Measurements from ENCODE around the gene VGLL4. TPM values are rescaled to one million over a fixed set of nuclear protein-coding genes. Genes with fewer than 3 reads are reported as not detected.
A peak's percentile ranks its signal among the peaks of the same experiment; 100 is the strongest.

Gene VGLL4
- total RNA-seq, 4 donors from 2014 or later: 66.8 to 86.5 (median 75.9) TPM

DNA sequence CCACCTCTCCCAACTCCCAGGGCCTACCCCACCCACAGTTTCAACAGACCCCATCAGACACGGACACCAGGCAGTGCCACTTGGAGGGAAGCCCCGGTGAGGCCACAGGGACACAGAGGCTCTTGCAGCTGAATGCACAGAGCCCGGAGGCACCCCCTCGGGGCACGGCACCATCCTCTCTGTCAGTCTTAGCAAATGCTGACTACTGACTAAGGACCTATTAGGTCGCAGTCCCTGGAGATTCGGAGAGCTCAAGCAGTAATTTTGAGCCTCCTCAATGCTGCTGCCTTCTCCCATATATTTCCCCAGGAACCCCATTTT lies 79.9 kb downstream of the VGLL4 start:
- H3K36me3 ChIP-seq: peaks cover 56% of the 10 kb centered on the region
- no peak overlapping the region for H3K4me3 ChIP-seq
- no peaks in the 10 kb centered on the region for H3K27me3 ChIP-seq
- TF ChIP-seq CTCF (IDR thresholded peaks at IDR 0.05) (no peak), POLR2AphosphoS5 (IDR thresholded peaks at IDR 0.05) (no peak), POLR2A (IDR thresholded peaks at IDR 0.05) (no peak), EP300 (IDR thresholded peaks at IDR 0.05) (no peak)
- peak in 1 of 2 donors; percentile 61 for DNase-seq (ENCODE audit: low spot score in 2 of 2)
- H3K9me3 ChIP-seq: no peaks in the 10 kb centered on the region
- no peak overlapping the region for H3K27ac ChIP-seq
- 77% methylated on average over 7 of the region's 7 CpGs for WGBS
- peaks cover 78% of the 10 kb centered on the region for H3K4me1 ChIP-seq

DNA sequence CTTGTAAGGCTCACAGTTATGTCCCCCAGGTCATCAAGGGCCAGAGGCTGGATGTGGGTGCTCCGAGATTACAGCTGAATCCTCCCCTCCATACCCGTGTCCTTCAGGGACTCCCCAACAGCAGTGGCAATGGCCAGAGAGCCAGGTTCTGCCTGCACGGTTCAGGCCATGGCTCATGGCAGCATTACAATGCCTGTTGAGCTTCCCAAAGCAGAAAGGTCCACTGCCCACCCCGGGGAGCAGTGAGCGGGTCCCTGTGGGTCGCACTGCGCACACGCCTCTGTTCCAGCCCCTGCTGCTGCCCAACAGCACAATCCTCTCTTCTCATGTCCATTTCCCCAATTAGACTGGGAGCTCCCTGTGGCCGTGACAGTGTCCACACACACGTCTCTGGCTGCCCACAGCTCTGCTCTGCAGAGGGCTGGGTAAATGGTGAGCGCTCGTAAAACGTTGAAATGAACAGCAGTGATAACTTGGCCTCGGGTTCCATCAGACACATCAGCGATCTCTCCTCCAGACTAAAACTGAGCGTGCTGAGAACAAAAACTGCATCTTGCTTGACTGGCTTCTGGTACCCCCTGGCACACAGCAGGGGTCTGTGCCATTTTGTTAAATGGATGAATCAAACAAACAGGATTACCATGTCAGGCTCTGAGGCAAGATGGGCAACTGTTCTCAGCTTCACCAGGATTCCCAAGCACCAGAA lies 80.4 kb downstream of the VGLL4 start:
- peak in 1 of 2 donors; percentile 52 for DNase-seq (ENCODE audit: low spot score in 2 of 2)
- Histone ChIP-seq H3K36me3 (peaks cover 61% of the 10 kb centered on the region), H3K27me3 (no peaks in the 10 kb centered on the region), H3K4me3 (no peak overlapping the region), H3K4me1 (peaks cover 78% of the 10 kb centered on the region), H3K27ac (peak overlapping the region; percentile 65), H3K9me3 (no peaks in the 10 kb centered on the region)
- 89% methylated on average over 15 of the region's 16 CpGs for WGBS
- no peak for TF ChIP-seq CTCF (IDR thresholded peaks at IDR 0.05)
- no peak for TF ChIP-seq POLR2AphosphoS5 (IDR thresholded peaks at IDR 0.05)
- TF ChIP-seq POLR2A (IDR thresholded peaks at IDR 0.05): no peak
- TF ChIP-seq EP300 (IDR thresholded peaks at IDR 0.05): no peak

GRCh38 chr3:11562277-11562881 lies 81.3 kb downstream of the VGLL4 start:
- no peaks in the 10 kb centered on the region for H3K9me3 ChIP-seq
- WGBS: 72% methylated on average over 6 of the region's 17 CpGs
- no peaks in the 10 kb centered on the region for H3K27me3 ChIP-seq
- peak in 1 of 2 donors; percentile 54 for DNase-seq (ENCODE audit: low spot score in 2 of 2)
- H3K36me3 ChIP-seq: peaks cover 61% of the 10 kb centered on the region
- peak overlapping the region; percentile 65 for H3K27ac ChIP-seq
- H3K4me3 ChIP-seq: no peak overlapping the region
- TF ChIP-seq POLR2AphosphoS5 (IDR thresholded peaks at IDR 0.05) (no peak), CTCF (IDR thresholded peaks at IDR 0.05) (no peak), POLR2A (IDR thresholded peaks at IDR 0.05) (no peak), EP300 (IDR thresholded peaks at IDR 0.05) (no peak)
- H3K4me1 ChIP-seq: peaks cover 78% of the 10 kb centered on the region

- Histone ChIP-seq H3K27ac (peak overlapping the region; percentile 65), H3K27me3 (no peaks in the 10 kb centered on the region), H3K4me1 (peaks cover 88% of the 10 kb centered on the region), H3K36me3 (peaks cover 53% of the 10 kb centered on the region), H3K4me3 (no peak overlapping the region), H3K9me3 (no peaks in the 10 kb centered on the region)
- DNase-seq (ENCODE audit: low spot score in 2 of 2): peak in 1 of 2 donors; percentile 56
- TF ChIP-seq POLR2AphosphoS5 (IDR thresholded peaks at IDR 0.05): no peak
- TF ChIP-seq EP300 (IDR thresholded peaks at IDR 0.05): no peak
- TF ChIP-seq CTCF (IDR thresholded peaks at IDR 0.05): no peak
- no peak for TF ChIP-seq POLR2A (IDR thresholded peaks at IDR 0.05)
- 90% methylated on average over 6 of the region's 12 CpGs for WGBS
Measured at GRCh38 chr3:11560746-11561145, 83.0 kb downstream of the VGLL4 start.

DNA sequence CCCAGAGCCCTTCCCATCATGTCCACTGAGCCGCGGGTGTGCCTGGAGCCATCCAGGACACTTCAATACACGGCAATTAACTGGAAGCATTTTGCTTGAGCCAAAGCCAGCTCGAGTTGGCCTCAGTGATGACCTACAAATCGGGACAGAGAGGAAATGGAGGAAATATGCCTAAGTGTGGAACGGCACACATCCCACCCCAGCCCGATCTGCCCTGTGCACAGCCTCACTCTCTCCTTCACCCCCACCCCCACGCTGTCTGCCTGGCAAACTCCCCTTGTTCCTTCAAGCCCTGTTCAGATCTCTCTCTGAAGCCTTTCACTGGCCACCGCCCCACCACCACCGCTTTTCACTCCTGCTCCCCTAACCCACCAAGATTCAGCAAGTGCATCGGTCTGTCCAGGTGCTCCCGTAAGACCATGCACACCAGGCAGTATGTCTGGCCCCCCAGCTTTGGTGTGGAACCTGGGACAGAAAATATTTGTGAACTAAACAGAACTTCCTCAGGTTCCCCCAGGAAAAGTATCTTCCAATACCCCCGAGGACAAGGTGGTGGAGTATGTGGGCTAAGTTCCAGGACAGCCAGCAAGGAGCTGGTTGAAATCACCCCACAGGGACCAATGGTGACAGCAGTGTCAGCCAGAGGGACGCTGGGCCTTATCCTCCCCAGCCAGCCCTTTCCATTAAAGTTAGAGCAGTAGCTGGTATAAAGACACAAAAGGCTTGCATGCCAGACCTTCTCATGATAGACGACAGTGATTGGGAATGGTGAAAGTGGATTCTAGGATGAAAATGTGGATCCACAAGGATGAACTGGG lies 83.7 kb downstream of the VGLL4 start:
- peaks cover 52% of the 10 kb centered on the region for H3K36me3 ChIP-seq

More for the DNA sequence above, 83.7 kb downstream of the VGLL4 start:
- peak in 1 of 2 donors; percentile 63 for DNase-seq (ENCODE audit: low spot score in 2 of 2)
- no peak overlapping the region for H3K4me3 ChIP-seq
- WGBS: 59% methylated on average over 15 of the region's 15 CpGs
- peaks cover 92% of the 10 kb centered on the region for H3K4me1 ChIP-seq
- no peaks in the 10 kb centered on the region for H3K27me3 ChIP-seq
- peak overlapping the region; percentile 65 for H3K27ac ChIP-seq
- H3K9me3 ChIP-seq: no peaks in the 10 kb centered on the region
- no peak for TF ChIP-seq POLR2AphosphoS5 (IDR thresholded peaks at IDR 0.05)
